Tibial nerve (tissue), 4 donors: ENCODE measurements around the gene ZNF772. TPM values are rescaled to one million over a fixed set of nuclear protein-coding genes. Genes with fewer than 3 reads are reported as not detected.
"Not testable (repeated sequence)": the region's sequence is repeated elsewhere in the genome, so short reads cannot be mapped to it uniquely, and the experiment has no call there.

ENCODE experiments used
- DNase-seq, 2 donors: peaks; one replicate each; pipeline ENCODE4 v3.0.0-alpha.2; 2019; ENCODE audit warnings: low spot score in 2 of 2
- H3K27ac ChIP-seq, 4 donors: fragments of 200-600 bp; sonication (generic) in 3 of 4; one replicate each; pipeline ENCODE4 v1.5.1; 2017 to 2019; ENCODE audit warnings: mild to moderate bottlenecking in 1 of 4
- H3K27me3 ChIP-seq, 2 donors: fragments of 200-600 bp; sonication (generic) in 1 of 2; one replicate each; pipeline versions ENCODE4 v1.5.1 to v1.6.0; 2017 to 2019
- H3K36me3 ChIP-seq, 3 donors: fragments of 200-600 bp; sonication (generic); one replicate each; pipeline ENCODE4 v1.5.1; 2018 to 2019
- H3K4me1 ChIP-seq, 4 donors: fragments of 200-600 bp; sonication (generic) in 3 of 4; one replicate each; pipeline ENCODE4 v1.5.1; 2017 to 2019
- H3K4me3 ChIP-seq, 4 donors: fragments of 200-600 bp; sonication (generic) in 3 of 4; one replicate each; pipeline ENCODE4 v1.5.1; 2017 to 2019; ENCODE audit warnings: mild to moderate bottlenecking in 1 of 4, moderate library complexity in 1 of 4
- H3K9me3 ChIP-seq, 4 donors: fragments of 200-600 bp; sonication (generic) in 3 of 4; one replicate each; pipeline ENCODE4 v1.5.1; 2017 to 2019
- CTCF ChIP-seq, 5 experiments: fragments of 200-600 bp in 3 of 5; fragments of 450-650 bp in 2 of 5; sonication (generic) in 3 of 5; IDR thresholded peaks; one replicate each; pipeline ENCODE4 v1.5.1; 2016 to 2019; ENCODE audit warnings: antibody characterized with exemption in 5 of 5, mild to moderate bottlenecking in 3 of 5, moderate library complexity in 2 of 5
- EP300 ChIP-seq, 2 donors: sonication (generic); formaldehyde crosslinking; IDR thresholded peaks; one replicate each; pipeline ENCODE4 v1.6.1; 2017; ENCODE audit warnings: antibody characterized with exemption in 2 of 2, mild to moderate bottlenecking in 1 of 2
- POLR2A ChIP-seq, 2 donors: fragments of 450-650 bp; IDR thresholded peaks; one replicate each; pipeline ENCODE4 v1.6.1; 2017; ENCODE audit warnings: antibody characterized with exemption in 2 of 2, mild to moderate bottlenecking in 2 of 2, moderate library complexity in 2 of 2
- WGBS, 2 donors: methylation state at CpG; one replicate each; pipeline ENCODE4 v1.1.5; 2018; 5-methylcytosine and 5-hydroxymethylcytosine counted together
- total RNA-seq, 4 donors: library from RNA; depleted of rRNA; stranded (reverse); fragments of >200 nt; gene quantifications; one replicate each; pipeline ENCODE4 v1.1.0, GENCODE V29; 2016

ZNF772 gene
- total RNA-seq, 4 donors from 2014 or later, result 9.3 to 19.2 (median 13.6) TPM

GRCh38 chr19:57506163-57506562 lies 28.8 kb upstream of the ZNF772 start:
- TF ChIP-seq CTCF (IDR thresholded peaks at IDR 0.05), result no peak
- TF ChIP-seq EP300 (IDR thresholded peaks at IDR 0.05), result no peak
- TF ChIP-seq POLR2A (IDR thresholded peaks at IDR 0.05), result no peak
- WGBS, 2 donors, result 65 to 74% methylated on average over 4 of the region's 4 CpGs
- no peak for DNase-seq
- Histone ChIP-seq H3K9me3 (peaks cover 0 to 89% (median 11%) of the 10 kb centered on the region in 4 donors), H3K27ac (no peak overlapping the region), H3K36me3 (peaks cover 4 to 84% (median 24%) of the 10 kb centered on the region in 3 donors), H3K4me3 (no peak overlapping the region), H3K27me3 (no peaks in the 10 kb centered on the region), H3K4me1 (peaks cover 0 to under 1% (median 0%) of the 10 kb centered on the region in 4 donors)

- WGBS, 2 donors, result 0 to 9% methylated on average over 2 of the region's 4 CpGs
- not testable (repeated sequence) for H3K4me1 ChIP-seq, H3K27ac ChIP-seq, H3K27me3 ChIP-seq, DNase-seq
- Histone ChIP-seq H3K4me3 (peak overlapping the region in 1 of 4 donors; percentile 90), H3K9me3 (peaks cover 0 to 68% (median 8%) of the 10 kb centered on the region in 4 donors), H3K36me3 (peaks cover under 1 to 46% (median 3%) of the 10 kb centered on the region in 3 donors)
Measured at GRCh38 chr19:57500400-57500799, 23.0 kb upstream of the ZNF772 start.

- H3K4me1 ChIP-seq, H3K27me3 ChIP-seq: not testable (repeated sequence)
- H3K4me3 ChIP-seq, result peak within 1 kb of the TSS; percentile 42 to 90 (median 54)
- DNase-seq, result peak; percentile 83 to 88
- peaks cover 0 to 46% (median 0%) of the 10 kb centered on the region in 3 donors for H3K36me3 ChIP-seq
- TF ChIP-seq POLR2A (IDR thresholded peaks at IDR 0.05) (peak in 1 of 2 donors; percentile 48), EP300 (IDR thresholded peaks at IDR 0.05) (peak in 1 of 2 donors; percentile 75)
- H3K9me3 ChIP-seq, result peaks cover 0 to 72% (median 8%) of the 10 kb centered on the region in 4 donors
- WGBS, 2 donors, result 1% methylated on average over 31 to 55 of the region's 69 CpGs
- peak within 1 kb of the TSS in 3 of 4 donors; percentile 76 to 85 (median 78) for H3K27ac ChIP-seq
Measured at GRCh38 chr19:57499680-57500395, 22.5 kb upstream of the ZNF772 start, which contains the start of gene ZNF773. TSS of gene ZNF773 (plus strand) at chr19:57499938. CDS start at chr19:57500081, 143 bp downstream.

GRCh38 chr19:57499332-57499679 lies 21.9 kb upstream of the ZNF772 start:
- DNase-seq, H3K4me1 ChIP-seq, H3K27ac ChIP-seq, H3K4me3 ChIP-seq, H3K27me3 ChIP-seq: not testable (repeated sequence)
- peaks cover 0 to 75% (median 10%) of the 10 kb centered on the region in 4 donors for H3K9me3 ChIP-seq
- H3K36me3 ChIP-seq, result peaks cover 0 to 46% (median 0%) of the 10 kb centered on the region in 3 donors

- not testable (repeated sequence) for H3K27ac ChIP-seq, DNase-seq, H3K4me1 ChIP-seq, H3K27me3 ChIP-seq
- Histone ChIP-seq H3K9me3 (peaks cover 0 to 27% (median 0%) of the 10 kb centered on the region in 4 donors), H3K4me3 (peak overlapping the region in 1 of 4 donors; percentile 78), H3K36me3 (peaks cover 7 to 38% (median 13%) of the 10 kb centered on the region in 3 donors)
- 0 to 17% methylated on average over 1 of the region's 1 CpG for WGBS, 2 donors
Measured at GRCh38 chr19:57488299-57488644, 10.9 kb upstream of the ZNF772 start.

GRCh38 chr19:57487477-57488298 lies 10.3 kb upstream of the ZNF772 start, which contains the start of gene ZNF419:
TSS of gene ZNF419 (plus strand) at chr19:57487750. CDS start at chr19:57487951, 201 bp downstream.
- H3K4me1 ChIP-seq, H3K27me3 ChIP-seq: not testable (repeated sequence)
- peak in 1 of 5 experiments; percentile 21 for TF ChIP-seq CTCF (IDR thresholded peaks at IDR 0.05)
- TF ChIP-seq EP300 (IDR thresholded peaks at IDR 0.05), result peak; percentile 47 to 67
- Histone ChIP-seq H3K27ac (peak within 1 kb of the TSS in 3 of 4 donors; percentile 61 to 85 (median 77)), H3K9me3 (peaks cover 0 to 22% (median 0%) of the 10 kb centered on the region in 4 donors), H3K36me3 (peaks cover 4 to 32% (median 11%) of the 10 kb centered on the region in 3 donors), H3K4me3 (peak within 1 kb of the TSS; percentile 63 to 92 (median 76))
- peak; percentile 78 to 88 for DNase-seq
- 1 to 2% methylated on average over 37 to 45 of the region's 69 CpGs for WGBS, 2 donors

- Histone ChIP-seq H3K27me3 (no peaks in the 10 kb centered on the region), H3K27ac (no peak overlapping the region), H3K36me3 (peaks cover 0 to 76% (median 15%) of the 10 kb centered on the region in 3 donors), H3K4me1 (peaks cover 0 to 6% (median 0%) of the 10 kb centered on the region in 4 donors), H3K9me3 (peaks cover 15 to 91% (median 57%) of the 10 kb centered on the region in 4 donors), H3K4me3 (no peak overlapping the region)
- TF ChIP-seq CTCF (IDR thresholded peaks at IDR 0.05) (no peak), EP300 (IDR thresholded peaks at IDR 0.05) (no peak), POLR2A (IDR thresholded peaks at IDR 0.05) (no peak)
- 96 to 97% methylated on average over 4 of the region's 4 CpGs for WGBS, 2 donors
- no peak for DNase-seq
Measured at GRCh38 chr19:57473646-57474045, 3.7 kb downstream of the ZNF772 start.
